DMS153 (cell line): ENCODE results near the gene UBL3.
A peak's percentile ranks its signal among the peaks of the same experiment; 100 is the strongest.

ENCODE experiments used
- DNase-seq: peaks from one replicate; lab custom pipeline; 2025; lab: John Stamatoyannopoulos, UW

Gene UBL3

DNA sequence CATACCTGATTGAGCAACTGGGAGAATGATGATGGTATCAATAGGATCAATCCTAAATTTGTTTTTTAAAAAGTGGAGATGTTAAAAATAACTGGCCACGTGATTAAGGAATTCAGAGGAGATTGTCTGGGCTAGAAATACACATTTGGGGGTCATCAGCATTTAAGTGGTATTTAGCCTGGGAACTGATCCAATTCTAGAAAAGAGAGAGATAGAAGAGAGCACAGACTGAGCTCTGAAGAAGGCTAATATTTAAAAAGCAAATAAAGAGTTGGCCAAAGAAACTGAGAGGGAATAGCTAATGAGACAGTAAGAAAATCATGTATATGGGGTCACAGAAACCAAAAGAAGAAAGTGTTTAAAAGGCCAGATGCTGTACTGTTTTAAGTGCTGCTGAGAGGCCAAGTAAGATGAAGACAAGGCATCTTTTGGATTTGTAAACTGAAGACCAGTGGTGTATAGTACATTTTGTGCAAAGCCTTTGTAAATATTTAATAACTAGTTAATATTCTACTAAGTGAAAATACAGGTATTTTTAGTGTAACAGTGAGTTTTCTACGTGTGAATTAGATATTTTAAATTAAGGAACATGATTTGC is 40.2 kb downstream of the UBL3 start:
- no peak for DNase-seq

DNA sequence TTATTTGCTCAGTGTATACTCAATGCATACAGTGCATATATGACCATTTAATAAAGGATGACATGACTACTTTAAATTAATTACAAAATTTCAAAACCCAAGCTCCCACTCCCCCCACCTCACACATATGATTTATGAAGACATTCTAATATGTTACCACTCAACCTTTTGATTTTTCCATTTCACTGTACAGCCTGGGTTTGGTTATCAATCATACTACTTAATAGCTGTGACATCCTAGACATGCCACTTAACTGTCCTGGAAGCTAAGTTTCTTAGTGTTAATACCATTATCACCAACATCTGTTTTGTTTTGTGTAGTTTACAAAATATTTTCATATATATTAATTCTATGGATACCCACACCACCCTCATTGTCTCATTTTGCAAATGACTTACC is 42.2 kb downstream of the UBL3 start:
- no peak for DNase-seq

DNA sequence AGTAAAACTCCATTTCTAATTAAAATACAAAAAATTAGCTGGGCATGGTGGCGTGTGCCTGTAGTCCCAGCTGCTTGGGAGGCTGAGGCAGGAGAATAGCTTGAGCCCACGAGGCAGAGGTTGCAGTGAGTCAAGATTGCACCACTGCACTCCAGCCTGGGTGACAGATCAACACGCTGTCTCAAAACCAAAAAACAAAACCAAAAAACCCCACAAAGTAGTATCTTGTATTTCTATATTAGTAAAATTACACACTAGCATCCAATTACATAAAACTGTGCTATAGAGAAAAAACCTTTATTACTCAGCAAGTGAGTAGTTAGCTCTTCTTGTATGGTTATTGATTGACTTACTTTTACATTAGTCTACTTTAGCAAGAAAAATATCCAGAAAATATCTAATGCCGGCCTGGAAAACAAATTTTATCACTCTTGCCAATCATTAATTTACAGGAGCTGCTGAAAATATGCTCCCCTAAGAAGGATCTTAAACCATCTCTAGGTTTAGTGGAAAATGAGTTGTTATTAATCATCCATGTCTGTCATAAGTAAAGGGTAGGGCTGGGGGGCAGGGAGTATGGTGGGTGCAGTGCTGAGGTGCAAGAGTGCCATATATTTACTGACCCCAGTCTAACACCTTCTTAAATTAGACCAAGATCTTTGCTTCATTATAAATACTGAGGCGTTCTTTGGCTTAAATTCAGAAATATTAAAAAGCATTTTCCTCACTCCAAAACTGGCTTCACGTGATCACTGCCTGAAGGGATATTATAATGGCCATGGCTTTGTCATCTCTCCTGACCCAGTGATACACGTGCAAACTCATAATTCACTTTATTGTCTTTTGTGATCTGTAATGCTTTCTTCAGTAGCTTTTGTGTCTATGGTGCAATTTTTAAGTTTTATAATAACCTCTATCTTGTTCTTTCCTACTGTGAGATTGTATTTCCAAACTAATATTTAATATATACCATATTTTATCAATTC is 44.1 kb downstream of the UBL3 start:
- DNase-seq = no peak

DNA sequence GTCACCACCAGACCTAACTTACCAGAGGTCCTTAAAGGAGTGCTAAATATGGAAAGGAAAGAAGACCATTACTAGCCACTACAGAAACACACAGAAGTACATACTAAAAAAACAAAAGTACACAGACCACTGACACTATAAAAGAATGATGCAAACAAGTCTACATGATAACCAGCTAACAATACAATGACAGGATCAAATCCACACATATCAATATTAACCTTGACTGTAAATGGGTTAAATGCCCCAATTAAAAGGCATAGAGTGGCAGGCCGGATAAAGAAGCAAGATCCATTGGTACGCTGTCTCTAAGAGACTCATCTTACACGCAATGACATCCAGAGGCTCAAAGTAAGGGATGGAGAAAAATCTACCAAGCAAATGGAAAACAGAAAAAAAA is 47.2 kb downstream of the UBL3 start:
- no peak for DNase-seq

DNA sequence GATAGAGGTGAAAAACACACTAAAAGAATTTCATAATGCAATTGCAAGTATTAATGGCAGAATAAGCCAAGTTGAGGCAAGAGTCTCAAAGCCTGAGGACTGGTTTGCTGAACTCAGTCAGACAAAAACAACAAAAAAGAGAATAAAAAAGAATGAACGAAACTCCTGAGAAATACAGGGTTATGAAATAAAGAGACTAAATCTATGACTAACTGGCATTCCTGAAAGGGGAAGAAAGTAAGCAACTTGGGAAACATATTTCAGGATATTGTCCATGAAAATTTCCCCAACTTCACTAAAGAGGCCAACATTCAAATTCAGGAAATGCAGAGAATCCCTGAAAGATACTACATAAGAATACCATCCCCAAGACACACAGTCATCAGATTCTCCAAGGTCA is 47.8 kb downstream of the UBL3 start:
- DNase-seq = no peak

DNA sequence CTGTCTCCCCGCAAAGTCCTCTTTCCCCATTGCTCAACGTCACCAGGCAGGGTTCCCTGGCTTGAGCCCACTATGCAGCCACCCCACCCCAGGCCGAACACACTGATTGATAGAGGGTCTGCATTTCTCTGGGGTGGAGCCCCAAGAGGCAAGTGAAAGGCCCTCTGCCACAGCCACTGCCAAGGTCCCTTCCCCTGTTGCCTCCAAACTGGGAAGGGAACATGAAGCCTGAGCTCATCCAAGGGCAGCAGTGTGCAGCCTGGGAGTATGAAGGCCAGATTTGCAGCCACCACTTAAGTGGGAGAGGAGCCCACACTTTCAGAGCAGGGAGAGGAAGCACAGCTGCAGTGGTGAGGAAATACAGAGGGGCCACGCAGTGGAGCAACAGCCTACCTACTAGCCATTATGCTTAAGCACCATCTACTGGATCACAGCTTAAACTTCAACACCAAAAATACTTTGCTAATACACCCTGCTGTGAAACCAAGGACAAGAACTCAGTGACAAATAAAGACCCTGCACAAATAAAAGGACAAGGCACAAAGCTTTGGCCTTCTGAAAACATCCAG is 48.6 kb downstream of the UBL3 start:
- no peak for DNase-seq

DNA sequence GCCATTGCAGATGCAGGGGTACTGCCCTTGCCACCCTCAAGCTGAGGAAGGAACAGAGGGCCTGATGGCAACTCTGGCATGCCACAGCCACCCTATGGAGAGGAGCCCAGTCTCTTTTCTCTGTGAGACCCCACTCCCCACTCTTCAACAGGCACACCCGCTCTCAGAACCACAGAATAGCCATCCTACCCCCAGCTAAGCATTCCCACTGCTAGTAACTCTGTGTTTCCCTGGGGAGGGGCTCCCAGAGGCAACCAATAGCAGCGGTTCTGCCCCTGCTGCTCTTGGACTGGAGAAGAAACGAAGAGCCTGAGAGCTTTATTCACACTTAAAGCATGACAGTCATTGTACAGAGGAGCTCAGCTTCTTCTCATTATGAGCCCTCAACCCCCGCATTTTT is 49.3 kb downstream of the UBL3 start:
- DNase-seq = no peak

DNA sequence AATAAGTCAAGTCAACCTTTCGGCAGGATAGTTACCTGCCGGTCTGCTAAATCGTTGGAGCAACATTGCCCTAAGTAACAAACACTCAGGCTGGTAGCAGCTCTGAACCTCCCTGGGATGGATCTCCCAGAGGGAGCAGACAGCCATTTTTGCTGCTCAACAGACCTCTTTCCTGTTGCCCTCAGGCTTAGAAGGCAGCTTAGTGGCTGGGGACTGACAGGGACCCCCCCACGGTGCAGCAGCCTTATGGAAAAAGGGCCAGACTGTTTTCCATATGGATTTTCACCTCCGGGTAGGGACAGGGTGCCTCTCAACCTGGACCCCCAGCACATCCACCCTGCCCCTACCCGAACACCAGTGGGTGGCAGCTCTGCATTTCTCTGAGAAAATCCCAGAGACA is 49.7 kb downstream of the UBL3 start:
- DNase-seq = no peak

DNA sequence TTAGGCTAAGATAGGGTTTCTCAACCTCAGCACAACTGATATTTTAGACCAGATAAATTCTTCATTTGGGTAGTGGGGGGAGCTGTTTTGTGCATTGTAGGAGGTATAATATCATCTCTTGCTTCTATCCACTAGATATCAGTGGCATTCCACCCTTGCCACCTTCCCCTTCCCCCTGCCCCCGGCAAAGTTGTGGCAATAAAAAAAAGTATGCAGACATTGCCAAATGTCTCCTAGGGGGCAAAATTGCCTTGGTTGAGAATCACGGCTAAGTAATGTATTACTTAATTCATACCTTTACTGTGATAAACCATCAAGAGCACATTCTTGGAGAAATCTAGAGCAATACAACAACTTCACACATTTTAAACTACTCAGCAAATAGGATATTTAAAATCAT is 51.4 kb downstream of the UBL3 start:
- DNase-seq = no peak

DNA sequence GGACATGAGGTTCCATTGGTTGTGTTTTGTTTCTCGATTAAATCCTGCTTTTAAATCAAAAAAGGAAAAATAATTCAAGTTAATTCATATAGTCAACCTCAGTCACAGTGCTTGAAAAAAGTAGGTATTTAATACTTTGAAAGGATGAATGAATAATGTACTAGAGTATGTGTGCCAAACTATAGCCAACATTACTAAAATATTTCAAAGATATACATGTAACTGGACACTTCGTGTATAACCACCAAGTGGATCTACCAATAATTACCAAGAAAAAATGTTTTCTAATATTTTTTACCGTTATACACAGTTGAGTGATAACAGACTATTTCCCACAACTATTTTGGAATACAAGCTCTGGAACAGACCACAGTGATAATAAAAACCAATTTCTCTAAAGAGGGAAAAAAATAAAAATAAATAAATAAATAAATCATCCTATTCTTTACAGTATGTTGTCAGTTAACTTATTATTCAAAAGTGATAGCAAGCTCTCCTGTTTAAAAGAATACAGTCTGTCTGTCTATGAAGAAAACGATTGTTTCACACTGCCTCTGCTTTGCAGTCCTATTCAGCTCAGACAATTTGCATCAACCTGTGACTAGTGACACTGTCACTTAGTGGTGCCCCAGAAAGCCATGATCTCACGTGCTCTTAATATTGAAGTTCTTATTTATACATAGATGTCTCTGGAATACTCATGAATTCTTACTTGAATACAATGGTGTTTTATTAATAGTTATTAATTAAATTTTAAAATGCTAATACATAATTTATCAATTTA is 58.2 kb downstream of the UBL3 start:
- DNase-seq = no peak

DNA sequence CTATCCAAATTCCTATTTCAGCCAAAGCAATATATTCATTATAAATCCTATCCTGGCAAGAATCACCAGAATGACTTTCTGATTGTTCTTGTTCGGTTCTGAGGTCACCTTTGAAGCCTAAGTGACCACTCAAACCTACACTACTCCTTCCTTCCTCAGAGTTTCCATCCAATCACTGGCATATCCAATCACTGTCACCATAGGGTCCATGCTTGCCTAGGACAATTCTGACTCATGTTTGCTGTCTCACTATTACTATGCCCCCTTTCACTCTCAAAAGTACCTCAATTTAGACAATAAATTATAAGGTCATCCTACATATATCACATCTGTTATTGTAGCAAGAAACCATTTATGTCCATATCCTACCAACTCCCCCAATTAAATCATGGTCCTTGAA is 58.9 kb downstream of the UBL3 start:
- no peak for DNase-seq

DNA sequence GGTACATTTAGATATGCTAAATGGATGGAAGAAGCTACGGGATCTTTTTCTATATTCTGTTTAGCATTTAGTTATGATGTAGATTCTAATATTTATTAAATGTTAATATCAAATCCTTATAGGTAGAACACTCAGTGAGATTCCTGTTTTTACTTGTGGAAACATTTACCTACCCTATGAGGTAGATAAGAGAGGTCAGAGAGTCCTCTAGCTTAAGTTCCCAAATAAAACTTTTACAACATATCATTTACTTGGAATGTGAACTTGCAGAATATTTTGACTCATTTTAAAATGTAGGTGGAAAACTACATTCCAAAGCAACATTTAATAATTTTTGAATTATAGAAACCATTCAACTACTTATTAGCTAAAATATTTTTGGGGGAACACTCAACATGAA is 63.7 kb downstream of the UBL3 start:
- no peak for DNase-seq

DNA sequence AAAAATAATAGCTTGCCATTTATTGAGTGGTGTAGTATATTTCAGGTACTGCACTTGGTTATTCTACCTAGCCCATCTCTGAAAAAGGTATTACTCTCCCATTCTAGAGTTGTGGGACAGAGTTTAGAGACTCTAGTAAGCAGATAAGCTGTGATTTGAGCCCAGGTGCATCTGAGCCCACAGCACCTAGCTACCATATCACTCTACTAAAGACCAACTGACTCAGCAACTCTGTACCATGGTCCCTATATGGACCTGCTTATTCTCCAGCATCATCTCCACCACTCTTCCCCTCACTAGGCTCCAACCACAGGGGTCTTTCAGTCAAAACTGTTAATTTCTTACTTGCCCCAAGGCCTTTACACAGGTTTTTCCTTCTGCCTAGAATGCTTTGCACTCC is 64.4 kb downstream of the UBL3 start:
- no peak for DNase-seq

DNA sequence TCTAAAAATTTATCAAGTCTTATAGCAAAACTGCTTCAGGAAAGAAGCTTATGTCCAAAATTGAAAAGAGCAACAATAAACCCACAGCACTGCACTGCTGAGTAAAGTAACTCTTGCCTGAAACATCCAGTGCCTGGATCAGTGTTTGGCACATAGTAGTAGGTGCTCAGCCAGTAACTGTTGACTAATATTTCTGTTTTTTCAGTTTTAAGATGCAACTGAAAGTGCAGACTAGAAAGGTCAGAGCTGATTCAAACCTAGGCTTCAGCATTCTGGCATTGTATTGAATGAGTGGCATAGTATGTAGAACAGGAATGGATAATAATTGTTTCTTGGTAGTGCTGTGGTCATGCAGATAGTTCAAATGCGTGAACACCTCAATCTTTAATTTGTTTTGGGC is 67.6 kb downstream of the UBL3 start:
- DNase-seq = no peak

DNA sequence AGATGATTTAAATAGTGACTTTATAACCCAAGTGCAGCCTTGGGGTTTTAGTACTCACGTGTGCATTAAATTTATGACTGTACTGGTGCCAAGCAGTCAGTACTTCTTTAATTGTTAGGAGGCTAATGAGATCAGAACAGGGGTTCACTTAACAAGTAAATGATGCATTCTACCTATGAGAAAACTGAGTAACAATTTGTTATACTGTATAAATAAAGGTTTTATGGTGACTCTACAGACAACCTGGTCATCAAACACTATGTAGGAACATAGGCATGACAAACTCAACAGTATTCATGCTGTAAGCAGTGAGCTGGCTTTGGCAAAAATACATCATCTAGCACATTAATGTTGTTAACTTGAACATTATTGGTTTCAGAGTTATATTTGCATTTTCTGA is 75.6 kb downstream of the UBL3 start:
- no peak for DNase-seq

DNA sequence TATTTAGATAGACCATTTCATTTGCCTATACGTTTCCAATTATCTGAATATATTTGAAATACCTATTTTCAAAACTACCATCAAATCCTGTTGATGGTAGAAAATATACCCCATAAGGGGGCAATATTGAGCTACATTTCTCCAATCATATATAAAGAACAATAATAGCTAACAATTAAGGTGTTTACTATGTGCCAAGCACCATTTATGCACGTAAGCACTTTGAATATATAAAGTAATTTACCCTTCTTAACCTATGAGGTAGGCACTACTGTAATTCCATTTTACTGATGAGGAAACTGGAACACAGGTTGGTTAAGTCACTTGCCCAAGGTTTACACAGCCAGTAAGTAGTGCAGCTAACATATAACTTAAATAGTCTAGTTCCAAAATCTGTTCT is 79.2 kb downstream of the UBL3 start:
- DNase-seq = peak; percentile 7

DNA sequence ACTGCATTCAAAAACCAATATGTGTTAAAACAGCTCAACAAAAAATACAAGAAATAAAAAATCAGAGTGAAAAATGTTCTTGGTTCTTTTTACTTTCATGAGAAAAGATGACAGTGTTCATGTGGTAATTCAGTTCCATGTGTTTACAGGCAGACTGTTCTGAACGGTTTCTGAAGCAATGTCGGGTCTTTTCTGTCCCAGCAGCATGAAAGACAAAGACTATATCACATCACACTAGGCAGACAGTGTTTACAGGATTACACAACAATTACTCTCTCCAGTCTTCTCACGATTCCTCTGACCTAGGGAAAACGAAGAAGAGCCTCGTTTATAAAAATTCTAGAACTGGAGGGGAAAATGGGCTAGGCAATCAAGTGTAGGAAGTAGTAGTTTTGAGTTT is 83.4 kb downstream of the UBL3 start:
- DNase-seq = no peak

DNA sequence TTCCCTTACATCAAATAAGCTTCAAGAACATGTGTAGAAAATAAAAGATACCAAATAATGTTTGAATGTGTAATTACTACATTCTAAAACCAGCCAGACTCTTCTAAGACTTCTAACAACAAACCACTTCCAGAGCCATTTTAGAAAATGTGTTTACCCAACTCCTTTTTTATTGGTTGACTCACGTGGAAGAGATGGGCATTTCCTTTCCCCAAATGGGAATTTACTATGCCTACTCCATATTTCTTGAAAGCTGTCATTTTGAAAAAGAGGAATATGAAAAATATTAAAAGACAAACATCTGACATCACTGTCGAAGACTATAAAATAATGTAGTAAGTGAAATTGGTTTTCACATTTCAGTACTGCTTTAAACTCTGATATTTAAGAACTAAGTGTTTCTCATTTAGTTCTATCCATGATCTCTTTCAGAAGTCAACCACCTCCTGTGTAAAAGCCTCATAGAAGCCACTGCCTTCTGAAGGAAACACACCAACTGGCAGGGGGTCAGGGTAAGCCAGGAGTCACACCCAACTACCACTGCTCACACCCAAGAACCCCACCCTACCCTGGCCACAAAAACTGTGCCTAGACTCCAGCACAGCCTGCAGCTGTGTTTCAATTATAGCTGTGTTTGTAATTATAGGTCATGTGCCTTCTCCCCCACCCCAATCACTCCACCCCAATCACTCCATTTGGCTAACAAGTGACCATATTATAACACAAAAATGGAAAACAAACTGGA is 86.8 kb downstream of the UBL3 start:
- no peak for DNase-seq

DNA sequence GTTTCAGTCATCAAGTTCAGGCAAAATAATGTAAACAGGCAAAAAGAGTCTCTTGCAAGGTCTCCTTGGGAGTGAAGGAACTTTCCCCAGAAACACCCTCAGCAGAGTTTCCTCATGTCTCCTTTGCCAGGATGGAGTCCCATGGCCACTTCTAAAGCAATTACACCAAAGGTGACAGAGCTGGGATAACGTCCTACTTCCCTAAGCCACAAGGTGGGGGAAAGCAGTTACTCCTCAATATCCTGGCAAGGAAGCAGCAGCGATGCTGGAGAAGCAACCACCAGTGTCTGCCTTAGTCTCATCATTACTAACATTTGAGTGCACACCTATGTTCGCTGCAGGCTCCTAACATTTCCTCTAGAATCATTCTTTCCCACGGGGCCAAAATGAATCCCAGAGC is 88.6 kb downstream of the UBL3 start:
- no peak for DNase-seq

DNA sequence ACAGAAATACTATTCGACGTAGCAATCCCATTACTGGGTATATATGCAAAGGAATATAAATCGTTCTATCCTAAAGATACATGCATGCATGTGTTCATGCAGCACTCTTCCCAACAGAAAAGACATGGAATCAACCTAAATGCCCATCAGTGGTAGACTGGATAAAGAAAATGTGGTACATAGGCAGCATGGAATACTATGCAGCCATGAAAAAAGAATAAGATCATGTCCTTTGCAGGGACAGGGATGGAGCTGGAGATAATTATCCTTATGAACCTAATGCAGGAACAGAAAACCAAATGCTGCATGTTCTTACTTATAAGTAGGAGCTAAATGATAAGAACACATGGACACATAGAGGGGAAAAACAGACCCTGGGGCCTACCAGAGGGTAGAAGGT is 89.3 kb downstream of the UBL3 start:
- no peak for DNase-seq

DNA sequence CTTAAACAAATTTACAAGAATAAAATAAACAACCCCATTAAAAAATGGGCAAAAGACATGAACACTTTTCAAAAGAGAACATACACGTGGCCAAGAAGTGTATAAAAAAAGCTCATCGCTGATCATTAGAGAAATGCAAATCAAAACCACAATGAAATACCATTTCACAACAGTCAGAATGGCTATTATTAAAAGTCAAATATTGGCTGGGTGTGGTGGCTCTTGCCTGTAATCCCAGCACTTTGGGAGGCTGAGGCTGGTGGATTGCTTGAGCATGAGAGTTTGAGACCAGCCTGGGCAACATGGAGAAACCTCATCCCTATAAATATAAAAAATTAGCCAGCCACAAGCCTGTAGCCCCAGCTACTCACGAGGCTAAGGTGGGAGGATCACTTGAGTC is 89.9 kb downstream of the UBL3 start:
- DNase-seq = no peak
